Measurements from ENCODE around the gene PJVK. TPM values are rescaled to one million over a fixed set of nuclear protein-coding genes. Genes with fewer than 3 reads are reported as not detected.

Gene PJVK
- total RNA-seq, 2 donors from 2014 or later = 4.2 TPM; not detected in 1

- WGBS, 2 donors = 67 to 71% methylated on average over 4 of the region's 4 CpGs
- no peak for DNase-seq
- Histone ChIP-seq H3K36me3 (replicated peaks in 1 of 2; ENCODE audit: insufficient read depth in 1 of 2, low read depth in 2 of 2) (no peaks in the 10 kb centered on the region), H3K4me1 (peaks cover 52% of the 10 kb centered on the region), H3K9me3 (no peaks in the 10 kb centered on the region), H3K4me3 (no peak overlapping the region), H3K27ac (no peak overlapping the region), H3K27me3 (no peaks in the 10 kb centered on the region)
- ATAC-seq = no peak
- TF ChIP-seq, protein P1, sequence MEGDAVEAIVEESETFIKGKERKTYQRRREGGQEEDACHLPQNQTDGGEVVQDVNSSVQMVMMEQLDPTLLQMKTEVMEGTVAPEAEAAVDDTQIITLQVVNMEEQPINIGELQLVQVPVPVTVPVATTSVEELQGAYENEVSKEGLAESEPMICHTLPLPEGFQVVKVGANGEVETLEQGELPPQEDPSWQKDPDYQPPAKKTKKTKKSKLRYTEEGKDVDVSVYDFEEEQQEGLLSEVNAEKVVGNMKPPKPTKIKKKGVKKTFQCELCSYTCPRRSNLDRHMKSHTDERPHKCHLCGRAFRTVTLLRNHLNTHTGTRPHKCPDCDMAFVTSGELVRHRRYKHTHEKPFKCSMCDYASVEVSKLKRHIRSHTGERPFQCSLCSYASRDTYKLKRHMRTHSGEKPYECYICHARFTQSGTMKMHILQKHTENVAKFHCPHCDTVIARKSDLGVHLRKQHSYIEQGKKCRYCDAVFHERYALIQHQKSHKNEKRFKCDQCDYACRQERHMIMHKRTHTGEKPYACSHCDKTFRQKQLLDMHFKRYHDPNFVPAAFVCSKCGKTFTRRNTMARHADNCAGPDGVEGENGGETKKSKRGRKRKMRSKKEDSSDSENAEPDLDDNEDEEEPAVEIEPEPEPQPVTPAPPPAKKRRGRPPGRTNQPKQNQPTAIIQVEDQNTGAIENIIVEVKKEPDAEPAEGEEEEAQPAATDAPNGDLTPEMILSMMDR (IDR thresholded peaks at IDR 0.05) = no peak
- no peak for TF ChIP-seq POLR2A (IDR thresholded peaks at IDR 0.05)
- intact Hi-C loops (cut with DNase I) = no loop called here
These were observed 31.3 kb downstream of the PJVK start for GRCh38 chr2:178482437-178482836.

GRCh38 chr2:178484245-178485041 is 33.3 kb downstream of the PJVK start:
- intact Hi-C loops (cut with DNase I) = no loop called here
- DNase-seq = peak; percentile 68 to 78 (median 70)

DNA sequence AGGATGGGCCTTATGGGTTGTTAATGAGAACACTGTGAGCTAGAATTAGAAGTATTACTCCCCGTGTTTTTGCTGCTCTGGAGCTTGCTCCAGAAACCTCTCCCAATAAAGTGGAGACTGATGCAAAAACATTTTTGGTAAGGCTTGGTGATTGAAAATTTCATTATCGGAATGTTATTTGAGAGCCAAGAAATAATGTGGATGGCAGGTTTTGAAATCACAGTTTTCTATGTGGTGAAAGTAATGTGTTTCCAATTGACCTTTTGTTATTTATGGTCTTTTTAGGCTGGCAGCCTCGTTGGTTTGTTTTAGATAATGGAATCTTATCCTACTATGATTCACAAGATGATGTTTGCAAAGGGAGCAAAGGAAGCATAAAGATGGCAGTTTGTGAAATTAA is 34.2 kb downstream of the PJVK start:
- DNase-seq = no peak
- Histone ChIP-seq H3K4me3 (no peak overlapping the region), H3K9me3 (no peaks in the 10 kb centered on the region), H3K27me3 (no peaks in the 10 kb centered on the region), H3K27ac (no peak overlapping the region), H3K4me1 (peaks cover 42% of the 10 kb centered on the region), H3K36me3 (replicated peaks in 1 of 2; ENCODE audit: insufficient read depth in 1 of 2, low read depth in 2 of 2) (peaks cover 0 to under 1% of the 10 kb centered on the region in 2 donors)
- 51 to 62% methylated on average over 3 of the region's 3 CpGs for WGBS, 2 donors
- TF ChIP-seq, protein P1 (IDR thresholded peaks at IDR 0.05) = no peak
- no peak for TF ChIP-seq POLR2A (IDR thresholded peaks at IDR 0.05)
- ATAC-seq = no peak
- intact Hi-C loops (cut with DNase I) = no loop called here

More at GRCh38 chr2:178484245-178485041, 33.3 kb downstream of the PJVK start:
- ATAC-seq = no peak
- WGBS, 2 donors = 29 to 38% methylated on average over 6 of the region's 6 CpGs
- H3K4me1 ChIP-seq = peaks cover 48% of the 10 kb centered on the region
- H3K9me3 ChIP-seq = no peaks in the 10 kb centered on the region
- no peak overlapping the region for H3K4me3 ChIP-seq
- H3K27ac ChIP-seq = peak overlapping the region in 2 of 4 donors; percentile 23 to 42
- H3K27me3 ChIP-seq = no peaks in the 10 kb centered on the region
- TF ChIP-seq, protein P1 (IDR thresholded peaks at IDR 0.05) = no peak
- no peak for TF ChIP-seq POLR2A (IDR thresholded peaks at IDR 0.05)
- no peaks in the 10 kb centered on the region for H3K36me3 ChIP-seq (replicated peaks in 1 of 2; ENCODE audit: insufficient read depth in 1 of 2, low read depth in 2 of 2)

DNA sequence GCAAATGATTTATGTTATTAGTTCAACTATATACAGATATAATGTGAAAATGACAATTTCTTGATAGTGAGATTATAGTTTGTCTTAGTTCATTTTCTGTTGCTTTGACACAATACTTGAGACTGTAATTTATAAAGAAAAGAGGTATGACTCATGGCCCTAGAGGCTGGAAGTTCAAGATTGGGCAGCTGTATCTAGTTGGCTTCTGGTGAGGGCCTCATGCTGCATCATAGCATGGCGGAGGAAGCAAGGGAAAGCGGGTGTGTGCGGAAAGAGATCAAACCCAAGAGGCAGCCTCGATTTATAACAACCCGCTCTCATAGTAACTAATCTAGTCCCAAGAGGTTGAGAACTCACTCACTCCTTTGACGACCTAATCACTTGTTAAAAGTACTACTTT is 40.4 kb downstream of the PJVK start:
- Histone ChIP-seq H3K4me3 (no peak overlapping the region), H3K9me3 (no peaks in the 10 kb centered on the region), H3K4me1 (no peaks in the 10 kb centered on the region), H3K36me3 (replicated peaks in 1 of 2; ENCODE audit: insufficient read depth in 1 of 2, low read depth in 2 of 2) (peaks cover 0 to 26% of the 10 kb centered on the region in 2 donors), H3K27me3 (no peaks in the 10 kb centered on the region), H3K27ac (no peak overlapping the region)
- no peak for ATAC-seq
- intact Hi-C loops (cut with DNase I) = no loop called here
- 83 to 89% methylated on average over 6 of the region's 6 CpGs for WGBS, 2 donors
- DNase-seq = no peak
- TF ChIP-seq, protein P1 (IDR thresholded peaks at IDR 0.05) = no peak
- no peak for TF ChIP-seq POLR2A (IDR thresholded peaks at IDR 0.05)

GRCh38 chr2:178496049-178496448 is 44.9 kb downstream of the PJVK start:
- H3K4me3 ChIP-seq = no peak overlapping the region
- ATAC-seq (no peak), DNase-seq (no peak)
- H3K4me1 ChIP-seq = no peaks in the 10 kb centered on the region
- no peak overlapping the region for H3K27ac ChIP-seq
- no peaks in the 10 kb centered on the region for H3K27me3 ChIP-seq
- TF ChIP-seq POLR2A (IDR thresholded peaks at IDR 0.05) = no peak
- TF ChIP-seq, protein P1 (IDR thresholded peaks at IDR 0.05) = no peak
- no peaks in the 10 kb centered on the region for H3K9me3 ChIP-seq
- 59 to 61% methylated on average over 4 of the region's 4 CpGs for WGBS, 2 donors
- peaks cover 5 to 32% of the 10 kb centered on the region in 2 donors for H3K36me3 ChIP-seq (replicated peaks in 1 of 2; ENCODE audit: insufficient read depth in 1 of 2, low read depth in 2 of 2)
- intact Hi-C loops (cut with DNase I) = no loop called here

Measured in body of pancreas (tissue), 4 donors.